M059J (cell line): ENCODE measurements around the gene CLASP2. TPM values are rescaled to one million over a fixed set of nuclear protein-coding genes. Genes with fewer than 3 reads are reported as not detected.
"Not testable (repeated sequence)": the region's sequence is repeated elsewhere in the genome, so short reads cannot be mapped to it uniquely, and the experiment has no call there.

Experiments used
- DNase-seq: peaks from one replicate; pipeline ENCODE4 v3.0.0-alpha.2; 2012; ENCODE audit warnings: low read depth
- total RNA-seq: library from RNA; depleted of rRNA; stranded (reverse); fragments of >200 nt; shearing (Covaris generic); gene quantifications from 2 replicates; pipeline ENCODE4 v1.2.3, GENCODE V29; 2014

Gene CLASP2
- total RNA-seq, 1 experiment from 2014 or later, result 20.4 TPM

DNA sequence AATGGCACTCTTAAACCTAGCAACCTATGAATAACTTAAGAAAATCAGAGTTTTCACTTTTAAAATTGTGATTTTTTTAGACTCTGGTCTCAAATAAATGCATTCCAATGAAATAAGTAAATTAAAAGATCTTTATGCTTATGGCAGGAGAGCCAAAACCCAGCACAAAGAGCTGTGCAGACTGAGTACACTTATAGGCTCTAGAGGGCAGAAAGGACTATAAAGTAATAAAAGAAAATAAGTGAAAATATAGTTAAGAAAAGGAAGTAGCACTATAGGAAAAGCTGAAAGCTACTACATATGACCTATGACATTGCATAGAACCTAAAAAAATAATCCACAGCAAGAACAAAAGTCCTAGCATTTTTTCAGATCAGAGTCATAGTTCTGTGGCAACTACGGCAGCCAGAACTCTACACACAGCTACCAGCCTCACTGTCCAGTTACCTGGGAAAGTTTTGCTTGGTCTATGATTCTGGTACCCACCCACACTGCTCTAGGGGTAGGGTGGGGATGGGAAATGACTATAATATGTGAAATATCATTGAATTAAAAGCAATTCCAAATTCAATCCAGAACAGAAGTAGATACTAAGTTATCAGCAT lies 30.5 kb downstream of the CLASP2 start:
- peak; percentile 38 for DNase-seq

DNA sequence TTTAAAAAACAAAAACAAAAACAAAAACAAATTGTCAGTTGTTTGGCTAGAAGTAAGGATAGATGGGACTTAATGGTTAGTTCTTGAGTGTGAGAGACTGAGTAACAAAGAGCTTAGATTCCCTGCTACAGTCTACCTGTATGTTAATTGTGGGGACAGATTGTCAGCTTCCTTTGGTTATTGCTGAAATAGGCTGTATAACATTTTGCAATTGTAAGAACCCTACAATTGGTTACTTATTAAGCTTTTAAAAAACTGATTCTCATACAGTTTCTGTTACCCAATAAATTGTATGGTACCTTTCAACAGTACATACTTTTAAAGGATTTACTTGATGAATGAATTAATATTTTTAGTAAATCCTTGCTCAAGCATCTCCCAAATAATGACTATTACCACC lies 35.3 kb downstream of the CLASP2 start:
- no peak for DNase-seq

DNA sequence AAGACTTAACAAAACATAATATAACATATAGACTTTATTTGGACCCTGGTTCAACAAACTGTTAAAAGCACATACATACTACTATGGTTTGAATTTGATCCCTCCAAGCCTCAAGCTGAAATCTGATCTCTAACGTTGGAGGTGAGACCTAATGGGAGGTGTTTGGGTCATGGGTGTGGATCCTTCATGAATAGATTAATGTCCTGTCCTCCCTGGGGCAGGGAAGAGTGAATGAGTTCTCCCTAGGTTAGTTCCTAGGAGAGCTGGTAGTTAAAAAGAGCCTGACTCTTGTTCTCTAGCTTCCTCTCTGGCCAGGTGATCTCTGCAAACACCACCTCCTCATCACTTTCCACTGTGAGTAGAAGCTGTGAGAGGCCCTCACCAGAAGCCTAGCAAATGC lies 36.4 kb downstream of the CLASP2 start:
- DNase-seq, result no peak

DNA sequence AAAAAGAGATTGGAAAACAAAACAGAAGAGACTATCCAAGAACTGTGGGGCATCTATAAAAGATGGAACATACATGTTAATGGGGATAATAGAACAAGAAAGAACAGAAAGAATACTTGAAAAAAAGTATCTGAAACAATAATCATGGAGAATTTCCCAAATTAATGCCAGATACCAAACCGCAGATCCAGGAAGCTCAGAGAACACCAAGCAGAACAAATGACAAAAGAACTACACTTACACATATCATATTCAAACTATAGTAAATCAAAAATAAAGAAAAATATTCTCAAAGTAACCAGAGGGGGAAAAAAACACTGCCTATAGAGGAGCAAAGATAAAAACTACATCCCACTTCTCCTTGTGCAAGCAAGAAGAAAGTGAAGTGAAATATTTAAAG lies 40.0 kb downstream of the CLASP2 start:
- DNase-seq, result no peak

DNA sequence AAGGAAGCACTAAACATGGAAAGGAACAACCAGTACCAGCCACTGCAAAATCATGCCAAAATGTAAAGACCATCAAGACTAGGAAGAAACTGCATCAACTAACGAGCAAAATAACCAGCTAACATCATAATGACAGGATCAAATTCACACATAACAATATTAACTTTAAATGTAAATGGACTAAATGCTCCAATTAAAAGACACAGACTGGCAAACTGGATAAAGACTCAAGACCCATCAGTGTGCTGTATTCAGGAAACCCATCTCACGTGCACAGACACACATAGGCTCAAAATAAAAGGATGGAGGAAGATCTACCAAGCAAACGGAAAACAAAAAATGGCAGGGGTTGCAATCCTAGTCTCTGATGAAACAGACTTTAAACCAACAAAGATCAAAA lies 44.6 kb downstream of the CLASP2 start:
- DNase-seq, result not testable (repeated sequence)

DNA sequence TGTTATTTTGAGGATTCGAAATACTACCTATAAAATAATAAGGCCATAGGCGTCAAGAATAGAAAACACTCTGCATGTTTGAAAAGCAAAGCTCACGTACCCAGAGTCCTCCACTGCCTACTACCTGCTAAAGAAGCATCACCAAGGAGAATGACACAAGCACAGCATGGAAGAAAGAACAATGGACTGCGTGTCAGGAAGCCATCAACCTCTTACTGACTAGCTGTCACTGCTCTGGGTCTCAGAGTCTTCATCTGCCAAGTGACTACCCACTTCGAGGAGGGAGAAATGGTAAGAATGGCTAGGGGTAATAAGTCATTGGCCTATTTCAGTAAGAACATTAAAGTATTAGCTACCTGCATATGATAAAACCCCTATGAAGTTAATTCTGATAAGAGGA lies 49.4 kb downstream of the CLASP2 start:
- DNase-seq, result no peak

DNA sequence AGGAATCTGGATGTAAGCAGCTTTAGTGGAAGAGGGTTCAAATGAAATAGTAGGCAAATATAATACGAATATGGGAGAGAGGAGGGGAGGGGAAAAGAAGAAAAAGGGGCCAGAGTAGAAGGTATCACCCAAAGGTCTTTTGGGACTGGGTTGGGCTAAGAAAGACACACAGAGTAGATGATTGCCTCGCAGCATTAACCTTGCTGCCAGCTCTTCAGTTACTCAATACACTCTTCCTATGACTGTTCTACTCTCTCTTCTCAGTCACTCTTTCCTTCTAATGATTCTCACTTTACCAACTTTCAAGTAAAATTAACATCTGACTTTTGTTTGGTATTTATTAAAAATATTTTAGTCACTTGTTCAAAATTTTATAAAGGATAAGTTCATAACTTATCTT lies 52.8 kb downstream of the CLASP2 start:
- DNase-seq, result no peak

DNA sequence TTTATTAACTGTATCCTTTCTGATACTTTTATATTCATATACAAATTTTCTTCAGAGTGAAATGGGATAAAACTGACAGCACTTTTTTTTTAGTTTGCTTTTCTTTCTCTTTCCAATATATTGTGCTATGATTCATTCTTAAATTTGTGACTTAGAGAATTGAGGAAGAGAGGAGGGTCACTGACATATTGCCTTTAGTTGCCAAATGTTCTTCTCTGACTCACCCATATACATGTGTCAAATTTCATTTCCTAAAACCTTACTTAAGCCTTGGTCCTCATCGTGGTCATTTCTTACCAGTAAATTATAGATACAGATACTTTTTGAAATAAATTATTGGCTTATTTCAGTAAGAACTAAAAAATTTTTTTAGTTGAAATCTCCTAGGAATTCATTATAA lies 53.9 kb downstream of the CLASP2 start:
- peak; percentile 75 for DNase-seq

DNA sequence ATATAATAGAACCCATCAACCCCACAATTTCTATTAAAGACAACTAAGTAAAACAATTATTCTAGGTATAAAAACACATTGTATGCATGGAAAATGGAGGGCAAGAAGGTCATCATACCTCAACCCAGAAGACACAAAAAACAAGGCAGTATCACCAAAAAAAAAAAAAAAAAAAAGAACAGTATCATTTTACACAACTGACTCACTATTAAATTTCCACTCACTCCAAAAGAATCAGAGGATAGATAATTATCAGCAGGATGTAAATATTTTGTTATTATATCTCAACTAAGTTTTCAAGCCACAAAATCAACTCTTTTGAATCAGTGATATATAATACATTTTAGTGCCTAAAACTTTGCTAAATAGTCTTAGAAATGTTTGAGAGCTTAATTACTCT lies 55.0 kb downstream of the CLASP2 start:
- DNase-seq, result no peak

DNA sequence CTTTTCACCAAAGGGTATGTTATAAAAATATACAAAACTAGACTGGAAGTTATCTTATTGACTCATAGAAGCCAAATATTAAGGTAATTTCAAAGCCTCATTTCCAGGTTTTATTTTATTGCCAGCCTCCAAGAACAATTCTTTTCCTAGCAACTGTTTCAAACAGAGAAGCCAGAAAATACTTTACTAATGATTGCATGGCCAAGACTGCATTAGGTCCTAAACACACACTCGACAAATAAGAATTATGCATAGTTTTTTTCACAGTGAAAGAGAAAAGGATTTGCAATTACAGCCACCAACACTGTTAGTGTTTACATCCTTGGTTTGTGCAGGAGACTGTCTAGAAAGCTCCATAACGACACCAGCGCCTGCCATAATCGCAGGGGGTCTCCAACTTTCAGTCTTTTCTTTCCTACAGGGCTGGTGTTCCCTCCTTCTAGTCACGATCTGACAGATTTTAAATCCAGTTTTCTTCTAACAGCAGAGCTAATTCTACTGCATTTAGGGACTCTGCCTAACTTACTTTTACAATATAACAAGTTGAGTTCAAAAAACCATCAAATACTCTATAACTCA lies 58.1 kb downstream of the CLASP2 start:
- no peak for DNase-seq

DNA sequence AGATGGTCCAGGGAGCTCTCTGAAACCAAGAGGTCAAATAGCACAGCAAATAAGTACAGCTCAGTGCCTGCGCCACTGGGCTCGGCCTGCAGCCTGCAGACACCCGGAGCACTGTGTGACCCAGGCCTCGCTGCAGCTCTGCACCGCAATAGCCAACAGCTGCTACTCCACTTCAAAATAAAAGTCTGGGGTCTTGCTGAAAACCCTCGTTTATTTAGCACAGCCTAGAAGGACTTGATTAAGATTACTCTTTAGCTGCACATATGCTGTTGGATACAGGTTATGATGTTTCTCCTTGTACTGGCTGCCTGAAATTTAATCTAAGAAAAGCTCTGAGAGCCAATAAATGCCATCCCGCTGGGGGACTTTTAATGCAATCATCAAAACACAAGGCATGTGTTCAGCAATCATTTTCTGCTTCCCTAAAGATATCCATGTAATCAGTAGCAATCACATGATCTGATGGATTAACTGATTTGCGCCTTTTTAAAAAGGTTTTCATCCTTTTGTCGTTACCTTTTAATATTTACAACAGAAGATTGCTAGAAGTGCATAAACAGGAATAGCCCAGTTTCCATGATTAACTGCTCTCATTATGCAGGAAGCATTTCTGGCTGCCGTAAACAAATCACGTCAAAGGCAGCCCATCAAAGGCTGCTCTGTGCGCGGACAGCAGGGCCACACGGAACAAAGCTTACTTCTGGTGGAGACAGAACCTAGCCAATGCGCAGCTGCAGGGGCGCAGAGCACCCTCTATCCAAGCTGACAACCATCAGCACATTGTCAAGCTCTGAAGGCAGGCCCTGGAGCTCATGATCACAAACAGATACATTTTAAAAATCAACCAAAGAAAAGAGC lies 58.8 kb downstream of the CLASP2 start:
- DNase-seq, result peak; percentile 48

DNA sequence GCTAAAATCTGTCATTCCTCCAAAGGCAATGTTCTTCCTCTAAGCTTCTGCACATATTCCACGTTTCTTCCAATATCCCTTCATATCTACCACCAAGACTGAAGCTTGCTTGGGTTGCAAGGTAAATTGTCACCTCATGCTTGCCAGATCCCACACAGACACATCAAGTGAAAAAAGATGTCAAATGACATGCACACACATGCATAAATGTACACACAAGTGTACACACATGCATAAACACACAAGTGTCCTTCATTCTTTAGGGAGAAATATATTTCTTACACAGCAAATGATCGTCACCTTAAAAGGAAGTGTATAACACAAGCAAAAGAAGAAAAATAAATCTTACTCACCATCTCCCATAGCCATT lies 59.4 kb downstream of the CLASP2 start:
- DNase-seq, result no peak

DNA sequence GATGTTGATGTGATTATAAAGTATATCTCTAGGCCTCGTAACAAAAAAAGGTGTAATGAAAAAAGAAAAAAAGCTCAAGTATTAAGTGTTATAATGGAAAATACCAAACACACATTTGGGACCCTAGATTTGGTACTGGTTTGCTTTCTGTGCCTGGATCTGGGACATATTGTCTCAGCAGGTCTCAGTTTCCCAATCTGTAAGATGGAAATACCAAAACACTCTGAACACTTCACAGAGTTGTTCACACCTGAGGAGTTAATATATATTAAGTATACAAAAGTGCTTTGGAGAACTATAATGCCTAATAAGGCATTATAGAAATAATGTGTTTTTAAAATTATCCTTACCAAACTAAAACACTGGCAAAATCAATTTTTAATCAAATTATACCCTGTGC lies 60.0 kb downstream of the CLASP2 start:
- no peak for DNase-seq

DNA sequence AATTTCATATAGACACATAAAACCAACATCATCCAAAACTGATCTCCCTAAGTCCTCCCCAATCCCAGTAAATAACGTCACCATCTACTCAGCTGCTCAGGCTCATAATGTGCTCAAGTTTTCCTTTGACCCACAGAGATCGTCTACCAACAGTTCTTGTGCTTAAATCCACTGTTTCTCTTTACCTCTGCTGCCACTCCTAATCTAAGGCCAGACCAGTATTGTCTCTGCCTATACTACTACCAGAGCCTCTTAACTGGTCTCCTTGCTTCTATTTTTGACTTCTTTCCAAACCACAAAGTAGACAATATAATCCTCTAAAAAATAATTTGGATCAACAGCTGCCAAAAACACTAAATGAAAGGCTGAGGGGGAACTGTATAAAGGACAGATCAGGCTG lies 65.3 kb downstream of the CLASP2 start:
- no peak for DNase-seq

DNA sequence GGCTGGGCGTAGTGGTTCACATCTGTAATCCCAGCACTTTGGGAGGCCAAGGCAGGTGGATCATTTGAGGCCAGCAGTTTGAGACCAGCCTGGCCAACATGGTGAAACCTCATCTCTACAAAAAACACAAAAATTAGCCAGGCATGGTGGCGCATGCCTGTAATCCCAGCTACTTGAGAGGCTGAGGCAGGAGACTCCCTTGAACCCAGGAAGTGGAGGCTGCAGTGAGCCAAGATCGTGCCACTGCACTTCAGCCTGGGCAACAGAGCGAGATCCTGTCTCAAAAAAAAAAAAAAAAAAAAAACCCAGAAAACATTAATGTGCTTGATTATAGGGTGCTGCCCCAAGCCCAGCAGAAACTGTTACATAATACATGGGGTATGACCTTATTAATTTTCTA lies 67.0 kb downstream of the CLASP2 start:
- DNase-seq, result not testable (repeated sequence)

DNA sequence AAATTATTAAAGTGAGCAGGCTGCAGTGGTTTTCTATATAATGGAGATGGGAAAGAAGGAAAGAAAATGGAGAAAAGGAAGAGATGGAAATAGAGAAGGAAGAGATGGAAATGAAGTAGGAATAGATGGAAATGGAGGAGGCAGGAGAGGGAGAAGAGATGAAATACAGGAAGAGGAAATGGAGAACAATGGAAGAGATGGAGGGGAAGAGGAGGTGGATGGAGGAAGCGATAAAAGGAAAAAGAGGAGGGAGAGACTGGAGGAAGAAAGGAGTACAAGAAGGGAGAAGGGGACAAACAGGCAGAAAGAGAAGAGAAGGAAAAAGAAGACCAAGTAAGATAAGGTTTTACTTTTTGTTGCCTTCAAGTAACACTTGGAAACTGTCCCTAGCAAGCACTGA lies 67.6 kb downstream of the CLASP2 start:
- no peak for DNase-seq

DNA sequence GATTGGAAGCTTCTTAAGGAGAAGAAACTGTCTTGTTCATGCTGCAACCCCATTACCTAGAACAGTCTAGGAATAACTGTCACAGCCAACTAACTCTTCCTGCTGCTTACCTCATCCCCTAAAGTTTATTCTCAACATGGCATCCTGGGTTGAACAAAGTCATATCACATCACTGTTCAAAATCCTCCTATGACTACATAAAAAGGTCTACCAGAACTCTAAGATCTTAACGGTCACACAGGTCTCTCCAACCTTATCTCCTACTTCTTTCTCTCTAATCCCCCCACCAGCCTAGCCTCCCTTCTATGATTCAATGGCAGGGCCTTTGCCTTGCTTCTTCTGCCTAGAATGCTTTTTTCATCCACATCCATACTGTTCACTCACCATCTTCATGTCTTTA lies 69.3 kb downstream of the CLASP2 start:
- DNase-seq, result no peak

DNA sequence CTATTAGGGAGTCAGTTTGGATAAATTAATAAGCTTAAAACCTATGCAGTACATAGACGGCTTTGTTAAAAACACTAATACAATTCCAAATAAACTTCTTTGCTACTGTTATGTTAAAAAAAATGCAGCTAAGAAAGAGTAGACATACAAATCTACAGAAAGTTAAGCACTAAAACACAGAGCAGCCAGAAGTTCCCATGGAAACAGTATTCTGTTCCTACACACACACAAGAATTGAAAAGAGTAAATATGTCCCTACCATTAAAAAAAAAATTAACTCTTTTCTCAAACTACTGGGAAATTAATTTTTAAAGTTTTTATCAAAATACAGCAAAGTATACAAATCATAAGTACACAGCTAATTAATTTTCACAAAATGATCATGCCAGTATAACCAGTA lies 71.6 kb downstream of the CLASP2 start:
- no peak for DNase-seq

DNA sequence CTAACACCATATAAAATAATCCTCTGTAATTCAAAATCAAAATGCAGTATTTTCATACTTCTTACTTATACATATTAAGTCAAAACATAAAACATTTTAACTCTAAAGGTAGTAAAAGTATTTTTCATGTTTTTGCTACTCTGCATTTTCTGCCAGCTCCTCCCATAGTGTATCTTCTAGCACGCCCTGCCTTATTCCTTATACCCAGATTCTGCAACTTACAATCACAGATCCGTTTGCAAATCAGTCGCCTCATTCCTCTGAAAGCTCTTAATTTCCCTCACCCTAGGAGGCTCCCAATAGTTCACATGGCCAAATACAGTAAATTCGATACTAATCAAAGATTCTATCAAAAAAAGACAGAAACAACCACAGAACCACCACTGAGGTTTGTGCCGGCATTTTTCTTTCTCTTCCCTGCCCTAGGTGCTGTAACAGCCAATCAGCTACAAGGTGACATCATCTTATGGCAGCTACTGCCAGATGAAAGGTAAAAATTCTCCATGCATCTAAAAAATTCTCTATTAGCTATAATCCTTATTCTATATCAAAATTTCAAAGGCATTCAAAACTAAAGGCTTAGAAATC lies 72.9 kb downstream of the CLASP2 start:
- DNase-seq, result peak; percentile 45

DNA sequence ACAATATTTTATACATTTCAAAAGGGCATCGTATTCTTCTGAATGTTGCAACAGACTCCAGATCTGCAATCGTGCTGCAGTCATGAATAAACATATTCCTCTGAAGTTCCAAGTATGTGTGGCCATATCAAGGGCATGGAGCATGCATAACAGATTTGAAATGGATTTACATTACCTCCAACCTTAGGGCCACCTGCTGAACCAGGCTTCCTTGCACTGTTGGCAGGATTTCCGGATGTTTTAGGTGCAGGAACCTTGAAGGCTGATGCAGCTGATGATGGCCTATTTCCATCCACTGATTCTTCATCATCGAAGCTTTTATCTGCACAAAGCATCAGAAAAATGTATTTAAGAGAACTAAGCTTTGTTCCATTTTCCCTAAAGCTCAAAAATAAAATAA lies 73.5 kb downstream of the CLASP2 start:
- DNase-seq, result no peak

DNA sequence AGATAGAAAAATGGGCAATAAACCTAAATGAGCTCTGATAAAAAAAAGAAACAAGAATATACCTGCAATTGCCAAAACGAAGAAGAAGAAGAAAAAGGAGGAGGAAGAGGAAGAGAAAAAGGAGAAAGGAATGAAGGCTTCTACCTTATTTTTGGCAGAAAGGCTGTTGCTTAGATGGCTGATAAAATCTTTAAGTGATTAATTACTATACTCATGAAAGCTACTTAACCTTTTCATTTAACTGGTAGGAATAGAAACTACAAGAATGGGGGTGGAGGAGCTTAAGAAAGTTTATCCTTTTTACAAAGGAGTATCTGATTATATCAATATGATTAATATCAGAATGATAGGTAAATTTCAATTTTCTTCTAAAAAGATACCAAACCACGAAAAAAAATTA lies 75.2 kb downstream of the CLASP2 start:
- no peak for DNase-seq

DNA sequence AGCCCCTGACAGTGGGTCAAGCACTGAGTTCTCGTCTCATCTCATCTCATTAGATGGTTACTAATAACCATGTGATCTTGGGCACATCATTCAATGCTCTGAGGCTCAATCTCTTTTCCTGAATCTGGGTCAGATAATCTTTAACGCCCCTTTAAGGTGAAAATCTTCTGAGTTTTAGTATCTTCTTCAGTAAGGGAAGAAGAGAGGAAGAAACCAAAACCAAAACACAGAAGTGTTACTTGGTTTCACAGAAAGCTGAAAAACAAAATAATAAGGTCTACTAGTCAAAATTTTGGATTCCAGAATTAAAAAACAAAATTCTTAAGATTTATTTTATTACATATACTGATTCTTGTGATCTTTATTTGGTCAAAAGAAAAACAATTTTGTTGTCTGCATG lies 78.2 kb downstream of the CLASP2 start:
- DNase-seq, result no peak

DNA sequence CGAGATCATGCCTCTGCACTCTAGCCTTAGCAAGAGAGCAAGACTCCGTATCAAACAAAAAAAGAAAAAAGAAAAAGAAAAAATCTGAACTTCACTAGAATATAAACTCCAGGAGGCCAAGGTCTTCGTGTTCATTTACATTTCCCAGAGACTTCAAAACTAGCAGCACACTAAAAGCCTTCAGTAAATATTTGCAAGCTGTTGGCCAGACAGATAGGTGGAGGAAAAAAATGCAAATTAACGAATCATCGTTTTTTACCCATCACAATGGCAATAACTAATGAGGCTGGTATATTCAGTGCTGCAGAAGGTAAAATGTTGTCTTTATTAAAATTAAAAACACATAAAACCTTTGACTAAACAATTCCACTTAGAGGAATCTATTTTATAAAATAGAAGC lies 80.6 kb downstream of the CLASP2 start:
- no peak for DNase-seq
